GM19395 (cell line): ENCODE results near the gene EDC3.
"Not testable (repeated sequence)": the region's sequence is repeated elsewhere in the genome, so short reads cannot be mapped to it uniquely, and the experiment has no call there.

Source experiments
- ATAC-seq: cut with Tn5 transposase; IDR thresholded peaks from one replicate; pipeline ENCODE4 v1.9.1; 2021; ENCODE audit warnings: mild to moderate bottlenecking, moderate library complexity; ENCODE audit not compliant: unreplicated experiment

Gene EDC3

GRCh38 chr15:74710319-74711094 lies 14.7 kb upstream of the EDC3 start:
- ATAC-seq = no peak

GRCh38 chr15:74709892-74710291 lies 14.1 kb upstream of the EDC3 start:
- no peak for ATAC-seq

GRCh38 chr15:74709011-74709410 lies 13.2 kb upstream of the EDC3 start:
- ATAC-seq = no peak

- no peak for ATAC-seq
Measured at GRCh38 chr15:74696808-74697207, 984 bp upstream of the EDC3 start.

- ATAC-seq = no peak
Measured at GRCh38 chr15:74696398-74696729, 540 bp upstream of the EDC3 start.

- ATAC-seq = no peak
Measured at GRCh38 chr15:74692327-74692726, 3.5 kb downstream of the EDC3 start.

GRCh38 chr15:74683758-74684157 lies 12.1 kb downstream of the EDC3 start:
- no peak for ATAC-seq

GRCh38 chr15:74682954-74683353 lies 12.9 kb downstream of the EDC3 start:
- no peak for ATAC-seq

GRCh38 chr15:74680456-74680855 lies 15.4 kb downstream of the EDC3 start:
- ATAC-seq = no peak

GRCh38 chr15:74676801-74677200 lies 19.0 kb downstream of the EDC3 start:
- ATAC-seq = no peak

GRCh38 chr15:74674161-74674560 lies 21.7 kb downstream of the EDC3 start:
- no peak for ATAC-seq

GRCh38 chr15:74669627-74670026 lies 26.2 kb downstream of the EDC3 start:
- no peak for ATAC-seq

- ATAC-seq = no peak
Measured at GRCh38 chr15:74667975-74668374, 27.8 kb downstream of the EDC3 start.

- ATAC-seq = no peak
Measured at GRCh38 chr15:74664670-74665069, 31.2 kb downstream of the EDC3 start.

- ATAC-seq = no peak
Measured at GRCh38 chr15:74664028-74664616, 31.7 kb downstream of the EDC3 start.

GRCh38 chr15:74663303-74664027 lies 32.4 kb downstream of the EDC3 start:
- no peak for ATAC-seq

- no peak for ATAC-seq
Measured at GRCh38 chr15:74662064-74662860, 33.6 kb downstream of the EDC3 start.

- not testable (repeated sequence) for ATAC-seq
Measured at GRCh38 chr15:74661280-74661679, 34.5 kb downstream of the EDC3 start.

- no peak for ATAC-seq
Measured at GRCh38 chr15:74657846-74658245, 38.0 kb downstream of the EDC3 start.

GRCh38 chr15:74656935-74657535 lies 38.8 kb downstream of the EDC3 start:
- ATAC-seq = no peak

GRCh38 chr15:74655424-74655823 lies 40.4 kb downstream of the EDC3 start:
- no peak for ATAC-seq
